Measurements from ENCODE around the gene ULK4. TPM values are rescaled to one million over a fixed set of nuclear protein-coding genes. Genes with fewer than 3 reads are reported as not detected.

The ULK4 gene
- polyA plus RNA-seq, 1 experiment: 1.6 TPM

GRCh38 chr3:41627477-41628087 lies 334.3 kb downstream of the ULK4 start:
- Histone ChIP-seq H3K27me3 (ENCODE audit: control insufficient read depth, insufficient read depth, low read length) (no peaks in the 10 kb centered on the region), H3K4me3 (ENCODE audit: low read depth, low read length) (no peak overlapping the region), H3K36me3 (ENCODE audit: control insufficient read depth, insufficient read depth, low read length) (no peaks in the 10 kb centered on the region)
- no peak for DNase-seq (ENCODE audit: low read depth)
- TF ChIP-seq CTCF (IDR thresholded peaks at IDR 0.05; ENCODE audit: insufficient read depth, low read depth, low read length): no peak
- POLR2A ChIA-PET: no interaction called here
- CTCF ChIA-PET: no interaction called here

- ChIA-PET POLR2A (no interaction called here), CTCF (no interaction called here)
- no peak for DNase-seq (ENCODE audit: low read depth)
- Histone ChIP-seq H3K4me3 (ENCODE audit: low read depth, low read length) (no peak overlapping the region), H3K36me3 (ENCODE audit: control insufficient read depth, insufficient read depth, low read length) (no peaks in the 10 kb centered on the region), H3K27me3 (ENCODE audit: control insufficient read depth, insufficient read depth, low read length) (no peaks in the 10 kb centered on the region)
- TF ChIP-seq CTCF (IDR thresholded peaks at IDR 0.05; ENCODE audit: insufficient read depth, low read depth, low read length): no peak
These were observed 349.1 kb downstream of the ULK4 start for GRCh38 chr3:41612853-41613252.

GRCh38 chr3:41611008-41611407 lies 350.9 kb downstream of the ULK4 start:
- Histone ChIP-seq H3K27me3 (ENCODE audit: control insufficient read depth, insufficient read depth, low read length) (no peaks in the 10 kb centered on the region), H3K36me3 (ENCODE audit: control insufficient read depth, insufficient read depth, low read length) (no peaks in the 10 kb centered on the region), H3K4me3 (ENCODE audit: low read depth, low read length) (no peak overlapping the region)
- no peak for DNase-seq (ENCODE audit: low read depth)
- ChIA-PET POLR2A (no interaction called here), CTCF (no interaction called here)
- TF ChIP-seq CTCF (IDR thresholded peaks at IDR 0.05; ENCODE audit: insufficient read depth, low read depth, low read length): no peak

GRCh38 chr3:41608347-41608746 lies 353.6 kb downstream of the ULK4 start:
- TF ChIP-seq CTCF (IDR thresholded peaks at IDR 0.05; ENCODE audit: insufficient read depth, low read depth, low read length): no peak
- DNase-seq (ENCODE audit: low read depth): no peak
- H3K36me3 ChIP-seq (ENCODE audit: control insufficient read depth, insufficient read depth, low read length): no peaks in the 10 kb centered on the region
- H3K4me3 ChIP-seq (ENCODE audit: low read depth, low read length): no peak overlapping the region
- CTCF ChIA-PET: no interaction called here
- POLR2A ChIA-PET: no interaction called here
- H3K27me3 ChIP-seq (ENCODE audit: control insufficient read depth, insufficient read depth, low read length): no peaks in the 10 kb centered on the region

- Histone ChIP-seq H3K27me3 (ENCODE audit: control insufficient read depth, insufficient read depth, low read length) (no peaks in the 10 kb centered on the region), H3K36me3 (ENCODE audit: control insufficient read depth, insufficient read depth, low read length) (no peaks in the 10 kb centered on the region), H3K4me3 (ENCODE audit: low read depth, low read length) (no peak overlapping the region)
- ChIA-PET POLR2A (no interaction called here), CTCF (interaction anchor here (1.0 kb wide), 1 partner anchor 280 kb away, joined by 3 read pairs; no protein-coding TSS in a partner anchor)
- no peak for TF ChIP-seq CTCF (IDR thresholded peaks at IDR 0.05; ENCODE audit: insufficient read depth, low read depth, low read length)
- DNase-seq (ENCODE audit: low read depth): no peak
These were observed 358.1 kb downstream of the ULK4 start for GRCh38 chr3:41603807-41604206.

Measured in BJ (cell line).